ENCODE measurements around the gene TMEM139. TPM values are rescaled to one million over a fixed set of nuclear protein-coding genes. Genes with fewer than 3 reads are reported as not detected.

The TMEM139 gene
- polyA plus RNA-seq, 3 donors = 0.55 TPM; not detected in 2

DNA sequence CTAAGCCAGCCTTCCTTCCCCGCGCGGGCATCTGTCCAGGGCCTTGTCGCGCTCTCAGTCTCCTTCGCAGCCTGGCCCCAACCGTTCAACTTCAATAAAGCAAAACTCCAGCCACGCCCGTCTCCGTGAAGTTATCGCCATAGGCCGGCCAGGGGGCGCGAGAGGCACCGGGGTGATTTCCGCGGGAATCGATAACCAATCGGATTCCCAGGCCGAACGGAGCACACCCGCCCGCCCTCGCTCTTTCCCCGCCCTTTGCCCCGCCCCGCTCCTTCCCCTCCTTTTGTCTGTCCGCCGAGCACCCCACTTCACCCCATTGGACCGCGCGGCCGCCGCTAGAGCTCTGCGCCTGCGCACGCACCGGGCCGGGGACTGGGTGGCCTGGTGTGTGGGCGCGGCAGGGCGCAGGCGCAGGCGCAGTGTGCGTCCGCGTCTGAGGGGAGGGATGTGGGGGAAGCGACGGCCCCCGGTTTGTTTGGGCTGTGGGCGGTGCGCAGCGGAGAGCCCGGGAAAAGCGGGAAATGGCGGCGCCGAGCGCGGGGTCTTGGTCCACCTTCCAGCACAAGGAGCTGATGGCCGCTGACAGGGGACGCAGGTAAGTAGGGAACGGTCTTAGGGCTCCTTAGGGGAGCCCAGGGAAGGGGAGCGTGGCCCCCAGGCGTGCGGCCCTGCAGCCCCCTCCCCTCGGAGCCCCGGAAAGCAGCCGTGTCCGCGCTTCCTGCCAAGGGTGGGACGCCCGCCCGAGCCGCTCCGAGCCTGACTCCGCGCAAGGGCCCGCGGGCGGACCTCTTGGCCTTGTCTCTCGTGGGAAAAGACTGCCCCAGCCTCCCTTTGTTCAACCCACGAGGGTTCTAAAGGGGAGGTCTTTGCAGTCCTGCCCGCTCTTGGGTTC lies 3.4 kb downstream of the TMEM139 start, which contains the start of gene CASP2:
Gene CASP2 (plus strand): TSS at position 417 of the 892 bp plus-strand sequence. CDS start 105 bp downstream, at position 522.
- 4% methylated on average over 77 of the region's 84 CpGs for WGBS (ENCODE audit: insufficient coverage)
- H3K27ac ChIP-seq (ENCODE audit: low read depth in 1 of 2, low read length in 2 of 2) = peak within 1 kb of the TSS; percentile 26 to 74
- peaks cover 38% of the 10 kb centered on the region for H3K4me1 Mint-ChIP-seq
- peak within 1 kb of the TSS; percentile 87 for H3K4me2 ChIP-seq (replicated peaks; ENCODE audit: extremely low read depth, low read length, poor library complexity, severe bottlenecking)
- peak within 1 kb of the TSS; percentile 80 to 90 (median 88) for H3K27ac Mint-ChIP-seq
- H3K27me3 ChIP-seq (ENCODE audit: control insufficient read depth in 2 of 2, insufficient read depth in 2 of 2, low read length in 2 of 2) = no peaks in the 10 kb centered on the region
- peaks cover 12 to 24% of the 10 kb centered on the region in 2 donors for H3K36me3 ChIP-seq (replicated peaks in 1 of 2; ENCODE audit: control insufficient read depth in 1 of 2, insufficient read depth in 2 of 2, low read length in 2 of 2)
- no peaks in the 10 kb centered on the region for H3K9me3 ChIP-seq (replicated peaks in 1 of 2; ENCODE audit: control insufficient read depth in 1 of 2, insufficient read depth in 1 of 2, low read length in 2 of 2)
- intact Hi-C loops (cut with micrococcal nuclease) = loop anchor here (2.0 to 10.0 kb wide), 3 partner anchors 46 to 87 kb away; no protein-coding TSS in a partner anchor
- H3K4me3 Mint-ChIP-seq = peak within 1 kb of the TSS; percentile 89 to 95
- peaks cover 0 to 3% (median 2%) of the 10 kb centered on the region in 3 donors for H3K27me3 Mint-ChIP-seq (ENCODE audit: low read depth in 3 of 3)
- peaks cover 31% of the 10 kb centered on the region in 2 donors for H3K4me1 ChIP-seq (ENCODE audit: control insufficient read depth in 1 of 2, insufficient read depth in 2 of 2, low read length in 2 of 2)
- no peak for TF ChIP-seq CTCF (IDR thresholded peaks at IDR 0.05)
- peaks cover 51% of the 10 kb centered on the region for H3K79me2 ChIP-seq (ENCODE audit: insufficient read depth, low read length)
- H4K20me1 ChIP-seq (ENCODE audit: insufficient read depth, low read length) = peaks cover 14% of the 10 kb centered on the region
- peak within 1 kb of the TSS; percentile 80 for H3K9ac ChIP-seq (ENCODE audit: insufficient read depth, low read length, poor library complexity, severe bottlenecking)
- H3K9me3 Mint-ChIP-seq = peaks cover 0 to 2% (median 0%) of the 10 kb centered on the region in 7 donors
- DNase-seq = peak; percentile 96 to 97 (median 97)
- peaks cover 14 to 24% of the 10 kb centered on the region in 2 donors for H3K36me3 Mint-ChIP-seq
- peak within 1 kb of the TSS; percentile 82 to 88 (median 86) for H3K4me3 ChIP-seq (replicated peaks in 1 of 3; ENCODE audit: low read depth in 2 of 3, low read length in 3 of 3)
- H2AFZ ChIP-seq (ENCODE audit: insufficient read depth, low read depth, low read length, poor library complexity, severe bottlenecking) = peak within 1 kb of the TSS; percentile 87

DNA sequence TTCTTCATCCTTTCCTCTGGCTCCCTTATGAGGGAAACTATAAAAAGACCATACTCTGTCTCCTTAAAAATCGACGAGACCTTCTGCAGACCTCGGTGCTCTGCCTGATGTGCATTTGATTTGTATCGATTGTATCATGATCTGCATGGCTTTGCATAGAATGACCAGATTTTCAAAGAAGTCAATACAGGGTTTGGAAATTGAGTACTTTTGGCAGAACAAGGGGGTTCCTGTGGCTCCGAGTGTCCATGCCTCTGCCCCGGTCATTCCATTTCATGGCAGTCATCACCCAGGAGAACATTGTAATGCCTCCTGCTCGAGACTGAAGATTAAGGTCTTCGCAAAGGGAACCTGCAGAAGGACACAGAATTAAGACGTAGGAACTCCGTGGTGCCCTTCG lies 4.1 kb downstream of the TMEM139 start:
- H3K9me3 ChIP-seq (replicated peaks in 1 of 2; ENCODE audit: control insufficient read depth in 1 of 2, insufficient read depth in 1 of 2, low read length in 2 of 2) = no peaks in the 10 kb centered on the region
- peaks cover 20 to 30% of the 10 kb centered on the region in 2 donors for H3K36me3 Mint-ChIP-seq
- TF ChIP-seq CTCF (IDR thresholded peaks at IDR 0.05) = no peak
- peak overlapping the region; percentile 87 for H3K4me2 ChIP-seq (replicated peaks; ENCODE audit: extremely low read depth, low read length, poor library complexity, severe bottlenecking)
- peaks cover 14% of the 10 kb centered on the region for H4K20me1 ChIP-seq (ENCODE audit: insufficient read depth, low read length)
- intact Hi-C loops (cut with micrococcal nuclease) = loop anchor here (2.0 to 10.0 kb wide), 3 partner anchors 47 to 86 kb away; no protein-coding TSS in a partner anchor
- peak overlapping the region; percentile 80 for H3K9ac ChIP-seq (ENCODE audit: insufficient read depth, low read length, poor library complexity, severe bottlenecking)
- peaks cover 19 to 31% of the 10 kb centered on the region in 2 donors for H3K36me3 ChIP-seq (replicated peaks in 1 of 2; ENCODE audit: control insufficient read depth in 1 of 2, insufficient read depth in 2 of 2, low read length in 2 of 2)
- no peaks in the 10 kb centered on the region for H3K27me3 ChIP-seq (ENCODE audit: control insufficient read depth in 2 of 2, insufficient read depth in 2 of 2, low read length in 2 of 2)
- peaks cover 0 to 2% (median 0%) of the 10 kb centered on the region in 7 donors for H3K9me3 Mint-ChIP-seq
- peak overlapping the region; percentile 89 to 90 for H3K4me3 Mint-ChIP-seq
- H3K4me1 Mint-ChIP-seq = peaks cover 44% of the 10 kb centered on the region
- H3K27ac ChIP-seq (ENCODE audit: low read depth in 1 of 2, low read length in 2 of 2) = peak overlapping the region; percentile 26 to 74
- H3K27me3 Mint-ChIP-seq (ENCODE audit: low read depth in 3 of 3) = peaks cover 0 to 3% (median 2%) of the 10 kb centered on the region in 3 donors
- no peak for DNase-seq
- peak overlapping the region; percentile 82 to 88 (median 86) for H3K4me3 ChIP-seq (replicated peaks in 1 of 3; ENCODE audit: low read depth in 2 of 3, low read length in 3 of 3)
- peak overlapping the region; percentile 87 for H2AFZ ChIP-seq (ENCODE audit: insufficient read depth, low read depth, low read length, poor library complexity, severe bottlenecking)
- peaks cover 57% of the 10 kb centered on the region for H3K79me2 ChIP-seq (ENCODE audit: insufficient read depth, low read length)
- peak overlapping the region; percentile 80 to 88 (median 85) for H3K27ac Mint-ChIP-seq
- H3K4me1 ChIP-seq (ENCODE audit: control insufficient read depth in 1 of 2, insufficient read depth in 2 of 2, low read length in 2 of 2) = peaks cover 31 to 37% of the 10 kb centered on the region in 2 donors
- WGBS (ENCODE audit: insufficient coverage) = 0% methylated on average over 3 of the region's 11 CpGs
